Astrocyte (in vitro differentiated cells and primary cell): Measurements from ENCODE around the gene LRRC47.

ENCODE experiments used
- EZH2 ChIP-seq: IDR thresholded peaks from 2 replicates; pipeline ENCODE4 v1.6.1; 2012; ENCODE audit warnings: mild to moderate bottlenecking, low read length, inconsistent platforms; ENCODE audit not compliant: insufficient read depth
- TF ChIP-seq, protein P1 (sequence below): IDR thresholded peaks from 2 replicates; pipeline ENCODE4 v1.5.1; 2011; ENCODE audit warnings: low read depth, mild to moderate bottlenecking, inconsistent platforms, low read length, moderate library complexity; ENCODE audit not compliant: insufficient read depth

DNA sequence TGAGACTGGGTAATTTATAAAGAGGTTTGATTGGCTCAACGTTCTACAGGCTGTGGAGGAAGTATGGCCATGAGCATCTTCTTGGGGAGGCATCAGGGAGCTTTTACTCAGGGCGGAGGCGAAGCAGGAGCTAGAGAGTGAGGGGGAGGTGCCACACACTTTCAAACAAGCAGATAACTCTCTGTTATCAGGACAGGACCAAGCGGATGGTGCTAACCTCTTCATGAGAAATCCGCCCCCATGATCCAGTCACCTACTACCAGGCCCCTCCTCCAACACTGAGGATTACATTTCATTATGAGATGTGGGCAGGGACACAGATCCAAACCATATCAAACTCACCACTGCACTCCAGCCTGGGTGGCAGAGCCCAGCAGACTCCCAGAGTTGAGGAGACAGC lies 11.5 kb upstream of the LRRC47 start:
- TF ChIP-seq EZH2, result no peak
- TF ChIP-seq, protein P1, sequence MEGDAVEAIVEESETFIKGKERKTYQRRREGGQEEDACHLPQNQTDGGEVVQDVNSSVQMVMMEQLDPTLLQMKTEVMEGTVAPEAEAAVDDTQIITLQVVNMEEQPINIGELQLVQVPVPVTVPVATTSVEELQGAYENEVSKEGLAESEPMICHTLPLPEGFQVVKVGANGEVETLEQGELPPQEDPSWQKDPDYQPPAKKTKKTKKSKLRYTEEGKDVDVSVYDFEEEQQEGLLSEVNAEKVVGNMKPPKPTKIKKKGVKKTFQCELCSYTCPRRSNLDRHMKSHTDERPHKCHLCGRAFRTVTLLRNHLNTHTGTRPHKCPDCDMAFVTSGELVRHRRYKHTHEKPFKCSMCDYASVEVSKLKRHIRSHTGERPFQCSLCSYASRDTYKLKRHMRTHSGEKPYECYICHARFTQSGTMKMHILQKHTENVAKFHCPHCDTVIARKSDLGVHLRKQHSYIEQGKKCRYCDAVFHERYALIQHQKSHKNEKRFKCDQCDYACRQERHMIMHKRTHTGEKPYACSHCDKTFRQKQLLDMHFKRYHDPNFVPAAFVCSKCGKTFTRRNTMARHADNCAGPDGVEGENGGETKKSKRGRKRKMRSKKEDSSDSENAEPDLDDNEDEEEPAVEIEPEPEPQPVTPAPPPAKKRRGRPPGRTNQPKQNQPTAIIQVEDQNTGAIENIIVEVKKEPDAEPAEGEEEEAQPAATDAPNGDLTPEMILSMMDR, result no peak
